IMR-90 (cell line): ENCODE data around the gene SEPTIN5. TPM values are rescaled to one million over a fixed set of nuclear protein-coding genes. Genes with fewer than 3 reads are reported as not detected.

Experiments
- ATAC-seq: fragments of 200-7000 bp; cut with Tn5 transposase; 2 replicates; pipeline ENCODE4 v1.9.1; 2020; ENCODE audit warnings: low read depth, mild to moderate bottlenecking, moderate library complexity
- BruUV-seq: library from RNA; stranded (reverse); fragments of 400-500 nt; replicated peaks from 2 replicates; lab custom pipeline; 2021; lab: Mats Ljungman, UMichigan
- CTCF ChIA-PET: fragments of 300-600 bp; formaldehyde crosslinking; extraction: SDS; loops from one replicate; lab custom pipeline; 2021; ENCODE audit warnings: antibody characterized with exemption; lab: Yijun Ruan, JAX
- POLR2A ChIA-PET: fragments of 300-600 bp; sonication (Branson Sonifier 250); formaldehyde crosslinking; loops from one replicate; lab custom pipeline; 2022; ENCODE audit warnings: antibody characterized with exemption; ENCODE audit not compliant: unreplicated experiment; lab: Charles Lee
- DNase-seq: peaks from one replicate; pipeline ENCODE4 v3.0.0; 2013
- H2AFZ ChIP-seq: replicated peaks from 2 replicates; pipeline ENCODE3; 2013; ENCODE audit warnings: low read length, mild to moderate bottlenecking; ENCODE audit not compliant: poor library complexity
- H2AK5ac ChIP-seq: 2 replicates; pipeline ENCODE4 v1.6.1; 2013; ENCODE audit warnings: low read depth, low read length, inconsistent platforms
- H2AK9ac ChIP-seq: replicated peaks from 2 replicates; pipeline ENCODE3; 2013; ENCODE audit warnings: mild to moderate bottlenecking, low read depth, low read length, moderate library complexity; ENCODE audit not compliant: poor library complexity
- H2BK120ac ChIP-seq: 2 replicates; pipeline ENCODE4 v1.6.1; 2013; ENCODE audit warnings: low read depth, low read length, inconsistent platforms
- H2BK15ac ChIP-seq: 3 replicates; pipeline ENCODE4 v1.6.1; 2013; ENCODE audit warnings: low read depth, low read length, inconsistent platforms
- H2BK20ac ChIP-seq: 2 replicates; pipeline ENCODE4 v1.6.1; 2013; ENCODE audit warnings: low read depth, mild to moderate bottlenecking, inconsistent platforms, low read length, moderate library complexity
- H2BK5ac ChIP-seq: 2 replicates; pipeline ENCODE4 v1.6.1; 2013; ENCODE audit warnings: mild to moderate bottlenecking, low read depth, low read length, inconsistent platforms; ENCODE audit not compliant: poor library complexity, severe bottlenecking
- H3K14ac ChIP-seq: replicated peaks from 2 replicates; pipeline ENCODE4 v1.6.1; 2013; ENCODE audit warnings: low read depth, low read length, inconsistent platforms
- H3K18ac ChIP-seq: 2 replicates; pipeline ENCODE4 v1.6.1; 2013; ENCODE audit warnings: low read depth, low read length, control low read depth
- H3K23ac ChIP-seq: 2 replicates; pipeline ENCODE4 v1.6.1; 2013; ENCODE audit warnings: low read depth, low read length, inconsistent platforms
- H3K27ac ChIP-seq: 2 replicates; pipeline ENCODE4 v1.5.1; 2013; ENCODE audit warnings: mild to moderate bottlenecking, control low read depth, low read length; ENCODE audit not compliant: insufficient read depth
- H3K27me3 ChIP-seq: 2 replicates; pipeline ENCODE4 v1.6.1; 2013; ENCODE audit warnings: low read length; ENCODE audit not compliant: control insufficient read depth, insufficient read depth
- H3K36me3 ChIP-seq: 2 replicates; pipeline ENCODE4 v1.6.1; 2013; ENCODE audit warnings: low read length, mixed read lengths; ENCODE audit not compliant: control insufficient read depth, insufficient read depth
- H3K4ac ChIP-seq: 2 replicates; pipeline ENCODE4 v1.6.1; 2013; ENCODE audit warnings: low read depth, low read length, inconsistent platforms
- H3K4me1 ChIP-seq: 2 replicates; pipeline ENCODE4 v1.6.1; 2013; ENCODE audit warnings: low read length, mixed read lengths; ENCODE audit not compliant: control insufficient read depth, insufficient read depth
- H3K4me2 ChIP-seq: 2 replicates; pipeline ENCODE4 v1.6.1; 2013; ENCODE audit warnings: low read depth, mild to moderate bottlenecking, control low read depth, low read length, moderate library complexity
- H3K4me3 ChIP-seq: 2 replicates; pipeline ENCODE4 v1.5.1; 2013; ENCODE audit warnings: low read depth, mild to moderate bottlenecking, control low read depth, low read length, moderate library complexity; ENCODE audit not compliant: insufficient read depth
- H3K56ac ChIP-seq: 2 replicates; pipeline ENCODE4 v1.6.1; 2013; ENCODE audit warnings: low read length, inconsistent platforms; ENCODE audit not compliant: insufficient read depth; ENCODE audit errors: extremely low read depth
- H3K79me1 ChIP-seq, 2 experiments: 2 replicates each; pipeline ENCODE4 v1.6.1; 2013; ENCODE audit warnings: low read length in 2 of 2, inconsistent platforms in 1 of 2, low read depth in 1 of 2
- H3K9ac ChIP-seq: 2 replicates; pipeline ENCODE4 v1.6.1; 2013; ENCODE audit warnings: low read depth, low read length, control low read depth
- H3K9me1 ChIP-seq: 2 replicates; pipeline ENCODE4 v1.6.1; 2013; ENCODE audit warnings: low read length, inconsistent platforms; ENCODE audit not compliant: insufficient read depth
- H3K9me3 ChIP-seq: 2 replicates; pipeline ENCODE4 v1.6.1; 2013; ENCODE audit warnings: low read length; ENCODE audit not compliant: control insufficient read depth, insufficient read depth
- H4K20me1 ChIP-seq: 2 replicates; pipeline ENCODE4 v1.6.1; 2013; ENCODE audit warnings: low read length, inconsistent platforms; ENCODE audit not compliant: insufficient read depth
- H4K5ac ChIP-seq: 2 replicates; pipeline ENCODE4 v1.6.1; 2013; ENCODE audit warnings: mild to moderate bottlenecking, low read depth, low read length, control low read depth
- H4K8ac ChIP-seq, 2 experiments: 2 replicates each; pipeline ENCODE4 v1.6.1; 2013; ENCODE audit warnings: low read depth in 2 of 2, low read length in 2 of 2, control low read depth in 1 of 2, inconsistent platforms in 1 of 2
- H4K91ac ChIP-seq: 2 replicates; pipeline ENCODE4 v1.6.1; 2013; ENCODE audit warnings: low read depth, low read length, inconsistent platforms; ENCODE audit not compliant: insufficient read depth
- BHLHE40 ChIP-seq: fragments of 150-350 bp; IDR thresholded peaks from 2 replicates; pipeline ENCODE4 v1.6.1; 2016; ENCODE audit warnings: mild to moderate bottlenecking, low read depth, low read length
- RCOR1 ChIP-seq: IDR thresholded peaks from 2 replicates; pipeline ENCODE4 v1.6.1; 2012; ENCODE audit warnings: mild to moderate bottlenecking, low read length, improper control_type of control experiment; ENCODE audit not compliant: insufficient replicate concordance
- SMC3 ChIP-seq: fragments of 150-350 bp; IDR thresholded peaks from 2 replicates; pipeline ENCODE4 v1.6.1; 2016; ENCODE audit warnings: low read depth, mild to moderate bottlenecking, antibody characterized with exemption, low read length, moderate library complexity
- WGBS, 2 experiments: methylation state at CpG; one replicate each; pipeline versions ENCODE4 v1.1.5 to v1.1.7; 2013; ENCODE audit warnings: missing lambda C conversion rate in 2 of 2; ENCODE audit not compliant: insufficient read length in 1 of 2; ENCODE audit errors: extremely low coverage in 2 of 2; 5-methylcytosine and 5-hydroxymethylcytosine counted together
- dilution Hi-C: fragments of 300-500 bp; cut with HindIII; formaldehyde crosslinking; loops from one replicate; pipeline ENCODE4 v1.14.3; 2018; ENCODE audit warnings: low sequenced_read_pairs; ENCODE audit not compliant: unreplicated experiment
- in situ Hi-C: fragments of 300-500 bp; cut with MboI; formaldehyde crosslinking; loops from 3 replicates; pipeline ENCODE4 v1.14.3; 2019; ENCODE audit warnings: low sequenced_read_pairs, inconsistent platforms, mixed read lengths
- intact Hi-C: fragments of 100-400 bp; cut with micrococcal nuclease; formaldehyde crosslinking; loops from 2 replicates; pipeline ENCODE4 v1.10.0; 2022
- polyA plus RNA-seq, 3 experiments: library from polyadenylated mRNA; depleted of rRNA; stranded (reverse); fragments of >200 nt; gene quantifications; 2 replicates each; pipeline ENCODE4 v1.2.3, GENCODE V29; 2012; ENCODE audit warnings: low replicate concordance in 1 of 3
- total RNA-seq: library from RNA; depleted of rRNA; stranded (reverse); fragments of >200 nt; gene quantifications from 2 replicates; pipeline ENCODE4 v1.2.3, GENCODE V29; 2012
- TF ChIP-seq, protein P1 (sequence below): fragments of 150-350 bp; IDR thresholded peaks from 2 replicates; pipeline ENCODE4 v1.6.1; 2017; ENCODE audit warnings: mild to moderate bottlenecking, antibody characterized with exemption, low read length, low read depth
- TF ChIP-seq, protein P2 (sequence below): fragments of 150-350 bp; IDR thresholded peaks from 2 replicates; pipeline ENCODE4 v1.6.1; 2016; ENCODE audit warnings: low read depth, mild to moderate bottlenecking, low read length, moderate library complexity, borderline replicate concordance

The SEPTIN5 gene
- total and polyA plus RNA-seq, 2 of the 4 experiments (the other 2 are of a cell fraction): 16.8 to 20.7 TPM

DNA sequence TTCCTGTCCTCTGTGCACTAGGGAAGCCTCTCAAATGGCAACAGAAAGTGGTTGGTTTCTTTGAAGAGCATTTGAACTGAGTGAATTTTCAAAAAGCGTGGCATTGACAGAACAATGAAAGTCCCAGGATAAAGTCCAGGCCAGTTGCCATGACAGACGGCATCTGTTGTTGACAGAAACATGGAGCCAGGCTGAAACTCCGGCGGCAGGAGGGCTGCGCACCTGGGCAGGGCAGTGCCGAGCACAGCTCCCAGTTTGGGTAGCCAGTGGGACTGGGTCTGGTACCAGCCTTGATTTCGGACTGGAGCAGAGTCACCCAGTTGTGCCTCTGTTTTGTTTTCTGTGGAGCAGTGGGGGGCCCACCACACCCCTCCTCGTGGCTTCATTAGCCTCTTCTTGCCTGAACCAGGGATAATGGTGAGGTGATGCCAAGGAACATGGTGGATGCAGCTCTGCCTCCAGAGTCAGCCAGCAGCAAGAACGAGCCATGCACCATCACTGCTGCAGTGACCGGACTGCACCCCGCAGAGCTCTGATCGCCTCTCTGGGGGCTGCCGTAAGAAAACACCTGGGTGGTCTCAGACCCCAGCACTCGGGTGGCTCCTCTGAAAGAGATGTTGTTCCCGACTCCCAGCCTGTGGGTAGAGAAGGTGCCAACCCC is 9.8 kb upstream of the SEPTIN5 start:
- H2BK5ac ChIP-seq: no peak overlapping the region
- ChIA-PET POLR2A (no interaction called here), CTCF (no interaction called here)
- no peak overlapping the region for H3K4me2 ChIP-seq
- no peak overlapping the region for H4K8ac ChIP-seq
- TF ChIP-seq SMC3 (no peak), RCOR1 (no peak), BHLHE40 (no peak)
- TF ChIP-seq, protein P1, sequence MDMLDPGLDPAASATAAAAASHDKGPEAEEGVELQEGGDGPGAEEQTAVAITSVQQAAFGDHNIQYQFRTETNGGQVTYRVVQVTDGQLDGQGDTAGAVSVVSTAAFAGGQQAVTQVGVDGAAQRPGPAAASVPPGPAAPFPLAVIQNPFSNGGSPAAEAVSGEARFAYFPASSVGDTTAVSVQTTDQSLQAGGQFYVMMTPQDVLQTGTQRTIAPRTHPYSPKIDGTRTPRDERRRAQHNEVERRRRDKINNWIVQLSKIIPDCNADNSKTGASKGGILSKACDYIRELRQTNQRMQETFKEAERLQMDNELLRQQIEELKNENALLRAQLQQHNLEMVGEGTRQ: no peak
- TF ChIP-seq, protein P2, sequence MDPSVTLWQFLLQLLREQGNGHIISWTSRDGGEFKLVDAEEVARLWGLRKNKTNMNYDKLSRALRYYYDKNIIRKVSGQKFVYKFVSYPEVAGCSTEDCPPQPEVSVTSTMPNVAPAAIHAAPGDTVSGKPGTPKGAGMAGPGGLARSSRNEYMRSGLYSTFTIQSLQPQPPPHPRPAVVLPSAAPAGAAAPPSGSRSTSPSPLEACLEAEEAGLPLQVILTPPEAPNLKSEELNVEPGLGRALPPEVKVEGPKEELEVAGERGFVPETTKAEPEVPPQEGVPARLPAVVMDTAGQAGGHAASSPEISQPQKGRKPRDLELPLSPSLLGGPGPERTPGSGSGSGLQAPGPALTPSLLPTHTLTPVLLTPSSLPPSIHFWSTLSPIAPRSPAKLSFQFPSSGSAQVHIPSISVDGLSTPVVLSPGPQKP: no peak
- no peak overlapping the region for H3K18ac ChIP-seq
- no peak overlapping the region for H2BK20ac ChIP-seq
- H3K9me1 ChIP-seq: no peaks in the 10 kb centered on the region
- H2AK9ac ChIP-seq: no peak overlapping the region
- no peaks in the 10 kb centered on the region for H4K20me1 ChIP-seq
- H3K56ac ChIP-seq: no peak overlapping the region
- no peak overlapping the region for H2BK15ac ChIP-seq
- H3K4ac ChIP-seq: no peak overlapping the region
- no peak overlapping the region for H4K5ac ChIP-seq
- no peak for ATAC-seq
- no peak overlapping the region for H3K14ac ChIP-seq
- H3K36me3 ChIP-seq: no peaks in the 10 kb centered on the region
- no peak overlapping the region for H3K4me3 ChIP-seq
- H3K23ac ChIP-seq: no peak overlapping the region
- H3K27me3 ChIP-seq: peaks cover 41% of the 10 kb centered on the region
- H2AFZ ChIP-seq: no peak overlapping the region
- no peak overlapping the region for H4K91ac ChIP-seq
- H3K9me3 ChIP-seq: no peaks in the 10 kb centered on the region
- H3K27ac ChIP-seq: no peak overlapping the region
- H3K9ac ChIP-seq: no peak overlapping the region
- H3K4me1 ChIP-seq: no peaks in the 10 kb centered on the region
- H2BK120ac ChIP-seq: no peak overlapping the region
- no peak for DNase-seq
- no peaks in the 10 kb centered on the region for H3K79me1 ChIP-seq
- dilution Hi-C loops: no loop called here
- intact Hi-C loops: no loop called here
- in situ Hi-C loops: no loop called here
- H2AK5ac ChIP-seq: no peak overlapping the region
- 62% methylated on average over 4 of the region's 15 CpGs; no CpG with 5 or more reads in 1 of the 2 experiments for WGBS, 2 experiments
- BruUV-seq: no TSS peak
